Measurements from ENCODE around the gene OSBPL6. TPM values are rescaled to one million over a fixed set of nuclear protein-coding genes. Genes with fewer than 3 reads are reported as not detected.

Gene OSBPL6
- total RNA-seq, 1 experiment from 2014 or later = 2.1 TPM

GRCh38 chr2:178325268-178325667, 131.0 kb downstream of the OSBPL6 start:
- in situ Hi-C loops (cut with HindIII; ENCODE audit: low pct_unique_long_range_greater_than_20kb, low sequenced_read_pairs) = no loop called here

GRCh38 chr2:178327516-178327915, 133.2 kb downstream of the OSBPL6 start:
- Histone ChIP-seq H3K27me3 (ENCODE audit: control insufficient read depth, insufficient read depth, low read length) (0 out of 2 replicates have a peak, but pooled peaks cover 2% of the 10 kb centered on the region), H3K4me3 (ENCODE audit: low read depth in 2 of 2, low read length in 2 of 2) (no peak overlapping the region), H3K27ac (ENCODE audit: low read length) (no peak overlapping the region), H3K4me1 (ENCODE audit: control insufficient read depth, insufficient read depth, low read length) (no peaks in the 10 kb centered on the region), H3K36me3 (ENCODE audit: control insufficient read depth, insufficient read depth, low read length) (no peaks in the 10 kb centered on the region), H3K9me3 (ENCODE audit: control insufficient read depth, insufficient read depth, low read depth, low read length) (no peaks in the 10 kb centered on the region)
- POLR2A ChIA-PET = no interaction called here
- DNase-seq (ENCODE audit: low read depth, low spot score) = no peak
- no peak for ATAC-seq
- BruUV-seq (replicated peaks) = no TSS peak
- intact Hi-C loops (cut with micrococcal nuclease; ENCODE audit: unreplicated experiment) = no loop called here
- in situ Hi-C loops (cut with HindIII; ENCODE audit: low pct_unique_long_range_greater_than_20kb, low sequenced_read_pairs) = no loop called here
- CTCF ChIA-PET = no interaction called here
- no peak for TF ChIP-seq SIN3A (IDR thresholded peaks at IDR 0.05; ENCODE audit: borderline replicate concordance, insufficient read depth, low read depth, low read length)
- TF ChIP-seq, protein P1, sequence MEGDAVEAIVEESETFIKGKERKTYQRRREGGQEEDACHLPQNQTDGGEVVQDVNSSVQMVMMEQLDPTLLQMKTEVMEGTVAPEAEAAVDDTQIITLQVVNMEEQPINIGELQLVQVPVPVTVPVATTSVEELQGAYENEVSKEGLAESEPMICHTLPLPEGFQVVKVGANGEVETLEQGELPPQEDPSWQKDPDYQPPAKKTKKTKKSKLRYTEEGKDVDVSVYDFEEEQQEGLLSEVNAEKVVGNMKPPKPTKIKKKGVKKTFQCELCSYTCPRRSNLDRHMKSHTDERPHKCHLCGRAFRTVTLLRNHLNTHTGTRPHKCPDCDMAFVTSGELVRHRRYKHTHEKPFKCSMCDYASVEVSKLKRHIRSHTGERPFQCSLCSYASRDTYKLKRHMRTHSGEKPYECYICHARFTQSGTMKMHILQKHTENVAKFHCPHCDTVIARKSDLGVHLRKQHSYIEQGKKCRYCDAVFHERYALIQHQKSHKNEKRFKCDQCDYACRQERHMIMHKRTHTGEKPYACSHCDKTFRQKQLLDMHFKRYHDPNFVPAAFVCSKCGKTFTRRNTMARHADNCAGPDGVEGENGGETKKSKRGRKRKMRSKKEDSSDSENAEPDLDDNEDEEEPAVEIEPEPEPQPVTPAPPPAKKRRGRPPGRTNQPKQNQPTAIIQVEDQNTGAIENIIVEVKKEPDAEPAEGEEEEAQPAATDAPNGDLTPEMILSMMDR (IDR thresholded peaks at IDR 0.05) = no peak
- TF ChIP-seq POLR2AphosphoS5 (IDR thresholded peaks at IDR 0.05; ENCODE audit: low read depth, low read length) = no peak
- no peak for TF ChIP-seq REST (IDR thresholded peaks at IDR 0.05; ENCODE audit: insufficient read depth in 1 of 2, low read depth in 2 of 2, low read length in 1 of 2)
- TF ChIP-seq TCF7L2 (IDR thresholded peaks at IDR 0.05; ENCODE audit: low read depth, low read length) = no peak

More at GRCh38 chr2:178325268-178325667, 131.0 kb downstream of the OSBPL6 start:
- Histone ChIP-seq H3K4me1 (ENCODE audit: control insufficient read depth, insufficient read depth, low read length) (no peaks in the 10 kb centered on the region), H3K9me3 (ENCODE audit: control insufficient read depth, insufficient read depth, low read depth, low read length) (no peaks in the 10 kb centered on the region), H3K4me3 (ENCODE audit: low read depth in 2 of 2, low read length in 2 of 2) (no peak overlapping the region), H3K27me3 (ENCODE audit: control insufficient read depth, insufficient read depth, low read length) (0 out of 2 replicates have a peak, but pooled peaks cover 2% of the 10 kb centered on the region), H3K27ac (ENCODE audit: low read length) (no peak overlapping the region), H3K36me3 (ENCODE audit: control insufficient read depth, insufficient read depth, low read length) (no peaks in the 10 kb centered on the region)
- intact Hi-C loops (cut with micrococcal nuclease; ENCODE audit: unreplicated experiment) = no loop called here
- ATAC-seq (no peak), DNase-seq (ENCODE audit: low read depth, low spot score) (no peak)
- POLR2A ChIA-PET = no interaction called here
- no TSS peak for BruUV-seq (replicated peaks)
- TF ChIP-seq, protein P1 (IDR thresholded peaks at IDR 0.05) = no peak
- TF ChIP-seq POLR2AphosphoS5 (IDR thresholded peaks at IDR 0.05; ENCODE audit: low read depth, low read length) (no peak), TCF7L2 (IDR thresholded peaks at IDR 0.05; ENCODE audit: low read depth, low read length) (no peak), REST (IDR thresholded peaks at IDR 0.05; ENCODE audit: insufficient read depth in 1 of 2, low read depth in 2 of 2, low read length in 1 of 2) (no peak), SIN3A (IDR thresholded peaks at IDR 0.05; ENCODE audit: borderline replicate concordance, insufficient read depth, low read depth, low read length) (no peak)
- CTCF ChIA-PET = no interaction called here

Measured in Panc1 (cell line).